ENCODE data around the gene ENKUR. TPM values are rescaled to one million over a fixed set of nuclear protein-coding genes. Genes with fewer than 3 reads are reported as not detected.
A peak's percentile ranks its signal among the peaks of the same experiment; 100 is the strongest.
"Not testable (repeated sequence)": the region's sequence is repeated elsewhere in the genome, so short reads cannot be mapped to it uniquely, and the experiment has no call there.

ENKUR gene
- total RNA-seq, 1 donor from 2014 or later: 0.37 TPM

DNA sequence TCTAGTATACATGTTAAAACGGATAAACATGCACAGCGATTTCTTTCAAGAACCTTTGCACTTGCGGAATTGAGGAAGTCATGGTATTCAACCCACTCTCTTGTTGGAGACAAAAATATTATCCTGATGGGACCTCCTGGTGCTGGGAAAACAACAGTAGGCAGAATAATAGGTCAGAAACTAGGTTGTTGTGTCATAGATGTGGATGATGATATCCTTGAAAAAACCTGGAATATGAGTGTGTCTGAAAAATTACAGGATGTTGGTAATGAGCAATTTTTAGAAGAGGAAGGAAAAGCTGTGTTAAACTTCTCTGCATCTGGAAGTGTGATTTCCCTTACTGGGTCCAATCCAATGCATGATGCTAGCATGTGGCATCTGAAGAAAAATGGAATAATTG lies 7.3 kb upstream of the ENKUR start:
- DNase-seq (ENCODE audit: low spot score): no peak

DNA sequence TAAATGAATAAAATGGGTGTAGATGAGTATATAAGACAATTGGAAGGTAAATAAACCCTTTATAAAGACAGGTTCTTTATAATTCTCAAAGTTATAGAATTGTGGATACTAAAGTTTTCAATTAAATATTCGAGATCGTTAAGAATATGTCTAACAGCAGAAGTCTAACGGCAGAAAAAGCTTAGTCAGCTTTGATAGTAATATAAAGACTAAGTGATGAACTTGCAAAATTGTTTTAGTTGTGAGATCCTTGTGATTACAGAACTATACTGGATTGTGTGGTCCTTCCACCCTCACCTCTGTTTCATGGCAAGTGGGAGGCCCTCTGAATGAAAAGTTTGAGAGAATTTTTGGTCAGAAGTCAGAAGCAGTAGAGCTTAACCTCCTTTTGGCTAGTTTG lies 2.7 kb upstream of the ENKUR start:
- DNase-seq (ENCODE audit: low spot score): no peak

DNA sequence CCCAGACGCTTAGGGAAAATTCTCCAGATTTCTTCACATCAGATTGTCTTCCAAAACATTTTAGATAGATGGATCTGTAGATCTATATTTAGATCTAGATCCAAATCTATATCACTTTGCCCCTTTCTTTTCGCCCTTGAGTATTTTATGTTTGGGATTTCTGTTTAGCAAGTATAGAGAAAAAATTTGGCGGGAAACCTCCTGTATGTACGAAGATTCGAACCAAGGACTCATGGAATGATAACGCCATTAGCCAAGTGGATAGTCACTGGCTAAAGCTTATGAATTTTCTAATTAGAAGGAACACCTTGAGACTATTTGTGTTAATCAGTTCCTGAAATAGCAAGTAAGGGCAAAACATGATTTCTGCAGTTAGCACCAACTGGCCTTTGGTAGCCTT lies 1.7 kb upstream of the ENKUR start:
- no peak for DNase-seq (ENCODE audit: low spot score)

DNA sequence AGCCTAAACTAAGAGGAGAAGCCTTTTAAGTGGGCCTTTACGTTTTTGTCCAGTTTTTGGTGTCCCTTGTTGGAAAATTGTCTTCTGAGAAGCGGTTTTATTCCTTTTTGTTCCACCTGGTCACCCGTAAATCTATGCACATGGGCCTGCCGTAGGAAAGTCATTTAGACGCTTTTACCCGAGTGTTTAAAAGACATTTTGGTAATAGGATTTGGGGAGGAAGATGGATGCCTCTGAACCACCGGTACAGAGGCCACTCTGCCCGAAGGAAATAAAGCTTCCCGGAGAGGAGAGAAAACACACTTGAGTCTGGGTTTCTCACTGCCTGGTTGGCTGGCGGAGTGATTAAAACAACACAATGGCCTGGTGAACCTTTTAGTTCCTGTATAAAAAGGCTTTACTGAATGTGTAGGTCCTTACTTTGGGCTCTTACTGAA lies 1.2 kb upstream of the ENKUR start:
- DNase-seq (ENCODE audit: low spot score): peak; percentile 12

DNA sequence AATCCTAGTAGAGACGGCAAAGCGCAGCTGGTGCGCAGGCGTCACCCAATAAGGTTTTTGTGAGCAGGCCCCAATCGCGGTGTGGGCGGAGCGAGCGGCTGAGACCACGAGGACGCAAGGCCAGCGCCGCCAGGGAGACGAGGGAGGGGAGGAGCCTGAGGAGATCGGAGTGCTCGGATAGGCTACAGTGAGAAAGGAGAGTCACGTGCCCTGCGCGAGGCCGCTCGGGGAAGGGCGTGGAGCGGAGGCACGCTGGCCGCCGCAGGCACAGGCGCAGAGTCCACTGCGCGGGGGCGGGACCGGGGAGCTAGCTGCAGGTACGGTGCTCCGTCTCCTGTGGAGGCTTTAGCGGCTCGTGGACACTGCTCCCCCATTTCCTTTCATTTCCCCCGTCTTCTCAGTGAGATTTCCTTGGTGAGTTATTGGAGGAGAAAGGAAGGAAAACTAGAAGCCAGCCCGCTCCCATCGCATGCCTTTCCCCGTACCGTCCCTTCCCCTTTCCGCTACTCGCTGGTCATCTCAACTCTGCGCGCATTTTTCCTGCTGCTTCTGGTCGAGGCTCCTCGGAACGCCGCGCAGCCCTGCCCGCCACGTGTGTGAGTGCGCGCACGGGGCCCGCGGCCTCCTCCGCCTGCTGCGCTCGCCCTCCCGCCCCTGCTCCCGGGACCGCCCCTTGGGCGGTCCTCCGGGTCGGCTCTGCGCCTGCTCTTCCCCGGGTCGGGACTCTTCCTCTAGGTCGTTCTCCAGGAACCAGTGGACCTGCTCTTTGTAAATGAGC lies 607 bp upstream of the ENKUR start, which contains the start of gene THNSL1:
Gene THNSL1 (plus strand): TSS at position 237 of the 778 bp plus-strand sequence. CDS start 6,612 bp downstream, outside the sequence.
- peak; percentile 99 for DNase-seq (ENCODE audit: low spot score)

DNA sequence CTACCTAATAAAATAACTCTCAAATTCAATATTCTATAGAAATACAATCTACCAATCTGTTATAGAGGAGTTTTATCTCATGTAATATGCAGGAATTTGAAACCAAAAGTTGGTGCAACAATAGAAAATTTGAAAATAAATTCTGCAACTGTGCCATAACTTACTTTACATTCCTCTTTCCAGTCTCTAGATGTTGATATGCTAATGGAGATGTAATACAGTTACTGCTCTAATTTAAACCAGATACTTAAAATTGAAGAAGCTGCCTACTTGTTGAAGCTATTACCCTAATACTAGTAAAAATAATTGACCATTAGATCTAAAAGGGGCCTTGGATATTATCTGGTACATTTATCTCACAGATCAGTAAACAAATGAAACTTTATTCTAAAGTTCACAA lies 1.4 kb downstream of the ENKUR start:
- no peak for DNase-seq (ENCODE audit: low spot score)

GRCh38 chr10:25011591-25011990 lies 4.4 kb downstream of the ENKUR start:
- DNase-seq (ENCODE audit: low spot score): not testable (repeated sequence)

- no peak for DNase-seq (ENCODE audit: low spot score)
Measured at GRCh38 chr10:24998044-24998443, 17.9 kb downstream of the ENKUR start.

- no peak for DNase-seq (ENCODE audit: low spot score)
Measured at GRCh38 chr10:24995072-24995471, 20.9 kb downstream of the ENKUR start.

GRCh38 chr10:24993237-24993958 lies 22.6 kb downstream of the ENKUR start:
- no peak for DNase-seq (ENCODE audit: low spot score)

DNA sequence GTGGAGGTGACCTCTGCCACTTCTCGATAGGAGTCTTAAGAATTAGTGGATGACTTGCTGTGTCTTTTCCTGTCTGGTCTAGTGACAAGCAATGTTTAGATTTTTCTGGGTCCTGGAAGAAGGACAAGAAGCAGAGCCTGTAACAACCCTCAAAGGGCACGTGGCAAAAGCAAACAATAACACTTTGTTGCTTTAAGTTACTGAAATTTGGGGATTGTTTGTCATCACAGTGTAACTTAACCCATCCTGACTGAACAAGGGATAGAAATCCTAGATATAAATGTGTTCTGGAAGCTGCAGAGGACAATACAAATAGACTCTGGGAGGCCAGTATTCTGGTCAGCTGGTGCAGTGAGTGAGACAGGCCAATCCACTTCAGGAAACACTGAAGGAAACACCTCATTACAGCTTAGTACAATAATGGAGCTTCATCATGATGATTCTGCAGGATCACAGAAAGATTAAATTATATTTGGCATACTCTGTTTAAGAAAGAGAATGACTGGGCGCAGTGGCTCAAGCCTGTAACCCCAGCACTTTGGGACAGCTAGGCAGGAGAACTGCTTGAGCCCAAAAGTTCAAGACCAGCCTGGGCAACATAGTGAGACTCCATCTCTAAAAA lies 23.3 kb downstream of the ENKUR start:
- DNase-seq (ENCODE audit: low spot score): no peak

DNA sequence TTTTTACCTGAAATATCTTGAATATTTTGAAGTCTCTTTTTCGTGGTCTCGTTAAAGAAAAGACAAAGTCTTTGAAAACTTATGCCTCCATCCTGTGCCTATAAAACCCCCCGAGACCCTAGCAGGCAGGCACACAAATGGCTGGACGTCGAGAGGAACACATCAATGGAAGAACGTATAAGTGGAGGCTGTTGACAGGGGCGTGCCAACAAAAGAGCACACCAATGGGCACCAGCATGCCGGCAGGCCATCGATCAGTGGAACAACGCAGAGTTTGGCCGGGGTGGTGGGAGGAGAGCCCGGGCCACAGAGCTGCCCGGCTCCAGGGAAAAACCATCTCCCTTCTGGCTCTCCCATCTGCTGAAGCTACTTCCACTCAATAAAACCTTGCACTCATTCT lies 24.7 kb downstream of the ENKUR start:
- DNase-seq (ENCODE audit: low spot score): no peak

DNA sequence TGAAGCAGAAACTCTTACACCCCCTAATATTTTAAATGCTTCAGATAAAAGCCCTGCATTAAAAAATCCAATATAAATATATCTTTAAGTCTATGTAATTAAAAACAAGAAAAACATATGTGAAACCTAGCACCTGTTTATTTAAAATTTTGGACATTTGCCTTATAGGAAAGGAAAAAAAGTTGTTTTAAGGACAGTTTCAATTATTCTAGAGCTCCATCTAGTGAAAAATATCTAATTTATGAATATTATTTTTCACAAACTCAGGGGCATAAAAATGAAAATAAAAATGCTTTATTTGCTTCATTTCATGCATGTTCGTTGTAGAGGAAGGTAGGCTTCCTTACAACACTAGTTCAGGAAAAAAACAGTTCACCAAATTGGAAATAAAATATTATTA lies 26.1 kb downstream of the ENKUR start:
- DNase-seq (ENCODE audit: low spot score): no peak

- DNase-seq (ENCODE audit: low spot score): no peak
Measured at GRCh38 chr10:24988831-24989640, 26.9 kb downstream of the ENKUR start.

DNA sequence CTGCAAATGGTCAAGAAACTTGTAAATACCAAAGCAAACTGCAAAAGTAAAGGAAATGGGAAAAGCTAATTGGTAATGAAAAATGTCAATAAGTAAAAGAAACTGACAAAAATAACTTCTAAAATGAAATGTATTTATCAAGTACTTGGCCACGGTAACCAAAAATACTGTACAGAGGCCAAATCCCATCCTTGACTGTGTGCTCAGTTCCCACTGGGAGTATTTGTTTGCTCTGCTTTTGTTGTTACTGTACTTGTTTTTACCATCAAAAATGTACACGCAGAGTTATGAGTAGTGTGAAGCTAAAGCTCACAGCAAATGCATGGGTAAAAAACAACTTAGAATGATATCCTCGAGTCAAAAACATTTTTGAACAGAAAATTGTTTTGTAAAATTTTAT lies 31.1 kb downstream of the ENKUR start:
- no peak for DNase-seq (ENCODE audit: low spot score)

DNA sequence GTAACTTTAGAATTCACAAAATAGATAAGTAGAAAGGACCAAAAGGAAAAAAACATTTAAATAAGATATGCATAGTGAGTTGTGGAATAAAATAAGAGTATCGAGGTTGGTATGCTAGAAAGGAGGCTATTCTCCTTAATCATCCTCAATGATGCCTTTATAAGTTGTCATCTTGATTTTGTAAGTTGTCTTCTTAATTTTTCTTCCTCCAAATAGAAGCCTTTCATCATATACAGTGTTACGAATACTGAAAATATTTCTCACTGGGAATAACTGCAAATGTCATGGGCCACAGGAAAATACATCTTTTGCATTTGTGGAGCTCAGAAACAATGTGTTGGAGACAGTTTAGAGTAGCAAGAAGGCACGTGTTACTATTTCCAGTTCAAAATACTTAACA lies 32.0 kb downstream of the ENKUR start:
- DNase-seq (ENCODE audit: low spot score): no peak

DNA sequence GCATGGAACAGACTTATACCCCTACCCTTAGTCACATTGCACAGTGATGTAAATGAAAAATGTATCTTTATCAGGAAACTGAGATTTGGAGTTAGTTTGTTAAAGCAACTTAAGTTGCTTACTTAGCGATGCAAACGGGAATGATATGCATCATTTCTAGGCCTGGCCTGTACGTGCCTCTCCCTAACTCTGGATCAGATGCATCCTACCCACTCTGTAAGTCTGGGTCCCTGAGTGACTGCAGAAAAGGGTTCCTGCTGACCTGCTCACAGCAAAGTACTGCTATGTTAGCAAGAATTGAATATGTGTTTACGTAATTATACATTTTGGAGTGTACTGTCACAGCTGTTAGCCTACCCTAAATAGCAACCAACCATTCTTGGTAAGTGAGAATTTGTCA lies 32.8 kb downstream of the ENKUR start:
- DNase-seq (ENCODE audit: low spot score): no peak

DNA sequence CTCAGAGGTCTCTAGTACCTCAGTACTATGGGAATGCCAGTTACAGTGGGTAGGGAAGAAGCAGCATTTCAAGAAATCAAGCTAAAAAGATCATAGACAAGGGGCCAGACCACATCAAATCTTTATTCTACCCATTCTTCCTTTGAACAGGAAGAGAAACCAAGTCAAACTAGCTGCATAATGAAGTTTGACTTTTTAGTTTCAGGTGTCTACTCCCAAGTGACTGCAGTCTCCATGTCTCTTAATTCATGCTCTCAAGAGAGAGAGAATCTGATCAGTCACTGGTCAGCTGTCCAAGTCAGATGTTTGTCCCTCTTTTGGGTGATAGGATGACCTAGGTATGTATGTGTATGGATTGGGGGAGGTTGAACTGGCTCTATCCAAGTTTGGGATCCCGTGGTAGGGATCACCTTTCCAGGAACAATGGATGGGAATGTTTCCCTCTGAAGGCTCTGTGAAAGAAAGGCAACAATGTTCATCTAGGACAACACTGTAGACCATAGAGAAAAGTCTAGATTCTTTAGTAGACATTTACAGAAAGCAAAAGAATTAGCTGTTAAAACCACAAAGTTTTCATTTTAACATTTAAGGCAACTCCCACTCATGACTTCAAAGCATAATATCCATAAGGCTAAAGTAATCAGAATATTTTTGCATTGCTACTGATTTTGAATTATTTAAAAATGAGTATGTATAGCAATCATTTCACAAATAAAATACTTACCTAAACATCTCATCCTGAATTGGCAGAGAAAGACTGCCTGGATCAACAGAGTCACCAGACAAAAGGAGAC lies 33.4 kb downstream of the ENKUR start:
- DNase-seq (ENCODE audit: low spot score): no peak

- no peak for DNase-seq (ENCODE audit: low spot score)
Measured at GRCh38 chr10:24981161-24981710, 34.7 kb downstream of the ENKUR start.

- DNase-seq (ENCODE audit: low spot score): no peak
Measured at GRCh38 chr10:24979685-24980084, 36.3 kb downstream of the ENKUR start.

- peak; percentile 18 for DNase-seq (ENCODE audit: low spot score)
Measured at GRCh38 chr10:24974976-24975375, 41.0 kb downstream of the ENKUR start.
